ENCODE measurements around the gene CLEC2A.
"Not testable (repeated sequence)": the region's sequence is repeated elsewhere in the genome, so short reads cannot be mapped to it uniquely, and the experiment has no call there.

Gene CLEC2A

DNA sequence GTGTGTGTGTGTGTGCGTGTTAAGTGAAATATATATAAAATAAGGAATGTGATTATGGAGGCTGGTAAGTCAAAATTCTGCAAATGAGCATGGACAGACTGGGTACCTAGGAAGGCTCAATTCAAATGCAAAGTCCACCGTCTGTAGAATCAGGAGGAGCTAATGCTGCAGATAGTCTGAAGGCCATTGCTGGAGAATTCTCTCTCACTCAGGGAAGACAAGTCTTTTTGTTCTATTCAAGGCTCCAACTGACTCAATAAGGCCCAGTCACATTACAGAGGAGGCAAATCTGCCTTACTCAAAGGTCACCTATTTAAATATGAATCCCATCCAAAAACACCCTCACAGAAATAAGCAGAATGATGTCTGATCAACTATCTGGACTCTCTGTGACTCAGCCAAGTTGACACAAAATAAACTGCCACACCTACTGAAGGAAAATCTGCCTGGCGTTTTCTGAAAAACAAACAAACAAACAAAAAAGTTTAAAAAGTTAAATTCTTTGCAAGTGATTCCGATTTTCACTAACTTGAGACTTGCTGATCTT is 51.6 kb downstream of the CLEC2A start:
- no peak for DNase-seq

DNA sequence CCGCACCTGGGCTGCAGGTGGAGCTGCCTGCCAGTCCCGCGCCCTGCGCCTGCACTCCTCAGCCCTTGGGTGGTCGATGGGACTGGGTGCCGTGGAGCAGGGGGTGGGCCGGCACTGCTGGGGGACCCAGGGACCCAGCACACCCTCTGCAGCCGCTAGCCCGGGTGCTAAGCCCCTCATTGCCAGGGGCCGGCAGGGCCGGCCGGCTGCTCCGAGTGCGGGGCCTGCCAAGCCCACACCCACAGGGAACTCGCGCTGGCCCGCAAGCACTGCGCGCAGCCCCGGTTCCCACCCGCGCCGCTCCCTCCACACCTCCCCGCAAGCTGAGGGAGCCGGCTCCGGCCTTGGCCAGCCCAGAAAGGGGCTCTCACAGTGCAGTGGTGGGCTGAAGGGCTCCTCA is 56.0 kb downstream of the CLEC2A start:
- DNase-seq, result not testable (repeated sequence)

DNA sequence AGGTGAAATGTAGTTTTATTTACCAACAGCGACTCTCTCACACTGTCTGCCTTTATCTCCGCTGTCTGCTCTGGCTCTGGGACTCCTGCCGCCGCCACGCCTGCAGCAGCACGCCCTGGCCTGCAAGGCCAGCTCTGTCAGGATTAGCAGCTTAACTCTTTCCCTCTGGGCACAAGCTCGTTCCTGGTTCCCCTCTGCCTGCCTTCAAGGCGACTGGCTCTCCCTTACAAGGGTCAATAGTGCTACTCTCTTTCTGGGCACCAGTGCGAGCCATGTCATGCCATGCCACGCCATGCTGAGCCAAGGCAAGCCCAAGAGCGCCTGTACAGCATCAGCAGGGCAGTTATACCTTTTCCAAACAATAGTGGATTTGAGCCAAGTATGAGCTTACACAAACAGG is 59.4 kb downstream of the CLEC2A start:
- no peak for DNase-seq

DNA sequence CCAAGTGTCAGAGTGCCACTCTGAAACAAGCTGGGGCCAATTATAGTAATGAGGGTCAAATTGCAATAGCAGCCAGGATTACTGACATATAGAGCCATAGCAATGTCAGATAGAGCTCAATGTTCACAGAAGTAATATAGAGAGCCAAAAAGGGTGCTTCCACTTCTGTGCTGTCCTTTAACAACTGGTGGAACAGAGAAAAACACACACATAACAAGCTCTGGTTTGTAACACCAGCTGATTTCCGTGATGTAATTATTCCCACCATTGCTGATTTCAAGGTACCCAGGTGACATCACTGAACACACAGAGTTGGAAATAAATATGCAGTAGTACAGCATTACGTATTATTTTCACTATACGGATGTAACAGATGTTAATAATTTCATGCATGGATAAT is 60.0 kb downstream of the CLEC2A start:
- DNase-seq, result peak in 1 of 2 donors; percentile 16

DNA sequence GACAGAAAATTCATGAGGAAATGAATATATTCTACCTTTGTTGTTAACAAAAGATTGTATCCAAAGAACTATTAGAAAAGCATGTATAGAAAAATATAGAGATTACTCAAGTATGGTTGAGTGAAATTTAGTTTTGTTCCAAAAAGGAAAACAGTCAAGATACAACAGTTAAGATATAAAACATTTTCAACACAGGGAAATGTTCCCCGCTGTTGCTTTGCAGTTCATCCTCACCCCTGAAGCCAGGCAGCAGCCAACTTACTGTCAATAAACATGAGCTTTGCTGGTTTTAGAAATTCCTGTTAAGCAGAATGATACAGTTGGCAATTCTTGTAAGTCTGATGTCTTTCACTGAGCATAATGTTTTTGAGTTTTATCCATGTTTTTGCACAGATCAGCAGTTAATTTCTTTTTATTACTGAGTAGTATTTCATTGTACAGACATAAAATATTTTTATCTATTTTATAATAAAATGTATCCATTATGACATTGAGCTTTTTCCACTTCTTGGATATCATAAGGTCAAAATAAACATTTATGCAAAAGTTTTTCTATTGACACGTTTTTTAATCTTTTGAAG is 61.8 kb downstream of the CLEC2A start:
- DNase-seq, result peak in 1 of 2 donors; percentile 27

DNA sequence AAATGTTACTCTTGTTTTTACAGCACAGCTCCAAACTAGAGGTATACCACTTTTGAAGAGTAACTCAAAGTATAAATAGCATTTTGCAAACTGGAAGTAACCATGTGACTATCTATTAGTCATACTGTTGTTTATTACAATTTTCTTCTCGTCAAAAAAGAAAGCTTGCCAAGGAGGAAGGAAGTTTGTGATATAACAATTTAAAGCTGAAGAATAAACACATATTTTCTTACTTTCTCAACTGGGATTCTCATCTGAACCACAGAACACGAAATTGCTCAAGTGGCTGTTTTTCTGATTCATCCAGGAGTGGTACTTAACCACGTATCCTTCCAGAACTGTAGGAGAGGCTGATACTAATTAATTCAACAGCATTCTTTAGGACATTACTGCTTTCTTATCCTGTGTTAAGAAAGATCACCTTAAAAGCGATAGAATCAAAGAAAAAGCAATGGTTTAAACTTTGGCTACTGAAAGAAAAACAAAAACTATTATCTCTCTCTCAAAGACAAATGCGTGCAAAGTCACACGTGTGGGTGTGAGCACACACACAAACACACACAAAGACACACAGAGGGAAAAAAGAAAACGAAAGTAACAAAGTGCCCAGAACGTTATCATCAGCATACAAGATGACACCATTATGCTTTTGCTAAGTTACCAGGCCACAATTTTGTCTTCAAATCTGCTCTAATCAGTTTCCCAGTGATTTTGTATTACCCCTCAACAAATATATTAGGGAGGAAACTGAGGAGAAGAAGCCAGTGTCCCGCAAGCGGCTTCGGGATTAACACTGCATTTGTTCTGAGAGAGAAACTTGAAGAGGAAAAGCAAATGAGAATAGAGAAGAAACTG is 62.6 kb downstream of the CLEC2A start, which contains the start of gene CLEC2B:
Gene CLEC2B (minus strand): TSS at position 48 of the 855 bp plus-strand sequence.
- DNase-seq, result peak in 1 of 2 donors; percentile 89

DNA sequence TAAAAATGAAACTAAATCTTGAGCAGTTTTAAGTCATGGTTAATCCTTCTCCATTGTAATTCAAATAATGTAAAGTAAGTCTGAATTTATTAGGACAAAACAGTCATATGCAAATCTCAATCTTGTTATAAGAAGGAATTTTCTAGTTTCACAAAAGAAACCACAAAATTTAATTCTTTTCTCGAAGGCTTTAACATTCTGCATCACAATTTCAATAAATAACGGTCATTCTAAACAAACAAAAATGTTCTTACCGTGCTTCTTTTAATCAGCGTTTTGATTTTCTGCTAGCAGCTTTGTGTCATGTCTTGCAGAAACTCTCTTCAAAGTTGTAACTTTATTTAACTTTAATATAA is 63.2 kb downstream of the CLEC2A start:
- DNase-seq, result no peak

DNA sequence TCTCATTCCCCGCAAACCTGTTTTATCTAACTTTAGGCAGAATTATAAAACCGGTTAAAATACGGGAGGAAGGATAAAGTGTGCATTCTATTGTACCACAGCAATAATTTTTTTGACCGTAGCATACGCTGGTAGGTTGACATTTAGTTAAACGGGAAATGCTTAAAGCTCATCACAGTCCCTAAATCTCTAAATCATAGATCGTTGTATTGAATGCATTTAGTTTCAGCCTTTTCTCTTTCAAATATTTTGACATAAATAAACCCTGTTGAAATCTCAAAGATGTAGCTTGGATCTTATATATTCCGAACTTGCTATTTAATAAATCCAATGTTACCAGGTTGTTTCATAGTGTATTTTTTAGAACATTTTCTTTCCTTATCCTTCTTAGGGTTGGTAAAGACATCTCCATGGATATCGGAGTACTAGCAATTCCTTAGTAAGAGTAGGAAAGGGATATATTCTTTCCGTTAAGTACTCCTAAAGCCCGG is 63.8 kb downstream of the CLEC2A start:
- DNase-seq, result peak in 1 of 2 donors; percentile 42

DNA sequence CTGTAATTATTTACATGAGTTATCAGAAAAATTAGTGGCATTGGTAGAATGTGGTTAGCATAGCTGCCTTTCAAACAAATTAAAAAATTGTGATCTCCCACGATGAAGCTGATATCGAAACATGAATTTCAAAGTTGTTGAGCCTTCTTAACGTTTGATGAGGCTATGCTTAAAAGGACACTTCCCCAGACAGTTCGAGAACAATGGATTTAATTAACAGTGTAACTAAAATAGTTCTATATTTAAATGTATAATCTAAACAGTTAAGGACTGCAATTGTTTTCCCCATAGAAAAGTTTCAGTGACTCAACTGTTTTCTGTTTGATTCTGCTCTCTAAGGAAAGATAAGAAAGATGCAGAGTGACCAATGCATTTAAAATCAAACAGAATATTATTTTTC is 64.6 kb downstream of the CLEC2A start:
- DNase-seq, result peak in 1 of 2 donors; percentile 10

DNA sequence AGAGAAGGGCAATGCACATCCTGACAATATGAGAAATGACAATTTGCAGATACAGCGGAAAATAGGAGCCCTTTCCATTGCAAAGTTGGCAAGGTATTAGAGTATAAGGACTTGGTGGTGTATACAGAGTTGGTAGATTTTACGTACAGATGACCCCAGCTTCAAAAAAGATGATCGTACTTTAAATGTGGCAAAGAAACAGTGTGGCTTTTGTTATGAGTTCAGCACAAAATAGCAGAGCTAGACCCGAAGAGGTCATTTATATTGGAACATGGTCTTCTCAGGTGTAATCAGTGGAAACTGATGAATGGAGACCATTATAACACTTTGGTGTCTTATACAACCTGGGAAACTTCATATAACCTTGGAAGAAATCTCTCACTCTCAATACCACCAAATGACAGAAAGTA is 65.3 kb downstream of the CLEC2A start:
- no peak for DNase-seq

DNA sequence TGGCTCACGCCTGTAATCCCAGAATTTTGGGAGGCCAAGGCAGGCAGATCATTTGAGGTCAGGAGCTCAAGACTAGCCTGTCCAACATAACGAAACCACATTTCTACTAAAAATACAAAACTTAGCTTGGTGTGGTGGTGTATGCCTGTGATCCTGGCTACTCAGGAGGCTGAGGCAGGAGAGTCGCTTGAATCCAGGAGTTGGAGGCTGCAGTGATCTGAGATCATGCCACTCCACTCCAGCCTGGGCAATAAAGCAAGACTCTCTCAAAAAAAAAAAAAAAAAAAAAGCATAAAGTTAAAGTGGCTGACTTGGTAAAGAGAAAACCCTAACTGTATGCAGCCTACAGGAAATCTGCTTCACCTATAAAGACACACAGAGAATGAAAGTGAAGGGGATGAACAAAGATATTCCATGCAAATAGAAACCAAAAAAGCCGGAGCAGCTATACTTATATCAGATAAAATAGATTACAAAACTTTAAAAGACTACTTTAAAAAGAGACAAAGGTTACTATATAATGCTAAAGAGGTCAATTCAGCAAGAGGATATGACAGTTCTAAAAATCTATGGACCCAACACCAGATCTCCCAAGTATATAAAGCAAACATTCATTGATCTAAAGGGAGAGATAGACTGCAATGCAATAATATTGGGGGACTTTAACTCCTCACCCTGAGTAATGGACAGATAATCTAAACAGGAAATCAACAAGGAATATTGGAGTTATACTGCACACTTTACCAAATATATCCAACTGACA is 67.1 kb downstream of the CLEC2A start:
- DNase-seq, result peak in 1 of 2 donors; percentile 49

Measured in bone marrow (tissue), 2 donors.